Measurements from ENCODE around the gene VIM.

The VIM gene

GRCh38 chr10:17229016-17229716, 1.1 kb downstream of the VIM start:
- Histone ChIP-seq H3K4me1 (ENCODE audit: insufficient read depth, low read length, poor library complexity, severe bottlenecking) (peaks cover 51% of the 10 kb centered on the region), H2AFZ (ENCODE audit: low read length) (peak overlapping the region; percentile 76), H3K9me2 (replicated peaks; ENCODE audit: low read depth, low read length) (no peaks in the 10 kb centered on the region), H3K9ac (ENCODE audit: low read depth, low read length, poor library complexity, severe bottlenecking) (peak overlapping the region; percentile 99), H3F3A (ENCODE audit: low read depth) (peaks cover 17% of the 10 kb centered on the region), H3K4me2 (ENCODE audit: low read depth, low read length, poor library complexity, severe bottlenecking) (peak overlapping the region; percentile 98), H3K4me3 (ENCODE audit: low read length, poor library complexity, severe bottlenecking) (peak overlapping the region; percentile 91), H3K9me3 (ENCODE audit: insufficient read depth, low read depth, low read length) (no peaks in the 10 kb centered on the region), H3K79me2 (ENCODE audit: insufficient read depth, low read length) (peaks cover 62% of the 10 kb centered on the region), H3K27me3 (ENCODE audit: insufficient read depth, low read length, poor library complexity, severe bottlenecking) (no peaks in the 10 kb centered on the region), H3K36me3 (ENCODE audit: insufficient read depth, low read length) (peaks cover 30% of the 10 kb centered on the region), H4K20me1 (ENCODE audit: insufficient read depth, low read length, poor library complexity, severe bottlenecking) (peaks cover 44% of the 10 kb centered on the region)
- TF ChIP-seq CTCF (conservative IDR thresholded peaks at IDR 0.05; ENCODE audit: low read length) (no peak), EZH2phosphoT487 (IDR thresholded peaks at IDR 0.05; ENCODE audit: borderline replicate concordance) (no peak)

GRCh38 chr10:17229717-17229966, 1.6 kb downstream of the VIM start:
- H2AFZ ChIP-seq (ENCODE audit: low read length): no peak overlapping the region
- peaks cover 67% of the 10 kb centered on the region for H3K79me2 ChIP-seq (ENCODE audit: insufficient read depth, low read length)
- H3K9me3 ChIP-seq (ENCODE audit: insufficient read depth, low read depth, low read length): no peaks in the 10 kb centered on the region
- H3K9ac ChIP-seq (ENCODE audit: low read depth, low read length, poor library complexity, severe bottlenecking): peak overlapping the region; percentile 99
- peaks cover 49% of the 10 kb centered on the region for H4K20me1 ChIP-seq (ENCODE audit: insufficient read depth, low read length, poor library complexity, severe bottlenecking)
- H3K4me1 ChIP-seq (ENCODE audit: insufficient read depth, low read length, poor library complexity, severe bottlenecking): peaks cover 51% of the 10 kb centered on the region
- H3K4me2 ChIP-seq (ENCODE audit: low read depth, low read length, poor library complexity, severe bottlenecking): peak overlapping the region; percentile 98
- no peaks in the 10 kb centered on the region for H3K9me2 ChIP-seq (replicated peaks; ENCODE audit: low read depth, low read length)
- peak overlapping the region; percentile 91 for H3K4me3 ChIP-seq (ENCODE audit: low read length, poor library complexity, severe bottlenecking)
- no peak for TF ChIP-seq CTCF (conservative IDR thresholded peaks at IDR 0.05; ENCODE audit: low read length)
- peaks cover 17% of the 10 kb centered on the region for H3F3A ChIP-seq (ENCODE audit: low read depth)
- H3K36me3 ChIP-seq (ENCODE audit: insufficient read depth, low read length): peaks cover 35% of the 10 kb centered on the region
- H3K27me3 ChIP-seq (ENCODE audit: insufficient read depth, low read length, poor library complexity, severe bottlenecking): no peaks in the 10 kb centered on the region

GRCh38 chr10:17229967-17230682, 2.1 kb downstream of the VIM start:
- Histone ChIP-seq H2AFZ (ENCODE audit: low read length) (peak overlapping the region; percentile 29; the same call in 1 of the 2 replicates), H3K4me1 (ENCODE audit: insufficient read depth, low read length, poor library complexity, severe bottlenecking) (peaks cover 51% of the 10 kb centered on the region)

More at GRCh38 chr10:17229967-17230682, 2.1 kb downstream of the VIM start:
- H3K27me3 ChIP-seq (ENCODE audit: insufficient read depth, low read length, poor library complexity, severe bottlenecking): no peaks in the 10 kb centered on the region
- H3K9me3 ChIP-seq (ENCODE audit: insufficient read depth, low read depth, low read length): no peaks in the 10 kb centered on the region
- H3K36me3 ChIP-seq (ENCODE audit: insufficient read depth, low read length): peaks cover 40% of the 10 kb centered on the region
- peaks cover 53% of the 10 kb centered on the region for H4K20me1 ChIP-seq (ENCODE audit: insufficient read depth, low read length, poor library complexity, severe bottlenecking)
- H3K79me2 ChIP-seq (ENCODE audit: insufficient read depth, low read length): peaks cover 72% of the 10 kb centered on the region
- TF ChIP-seq CTCF (conservative IDR thresholded peaks at IDR 0.05; ENCODE audit: low read length) (no peak), EZH2phosphoT487 (IDR thresholded peaks at IDR 0.05; ENCODE audit: borderline replicate concordance) (no peak)
- peak overlapping the region; percentile 98 for H3K4me2 ChIP-seq (ENCODE audit: low read depth, low read length, poor library complexity, severe bottlenecking)
- peak overlapping the region; percentile 99 for H3K9ac ChIP-seq (ENCODE audit: low read depth, low read length, poor library complexity, severe bottlenecking)
- H3K4me3 ChIP-seq (ENCODE audit: low read length, poor library complexity, severe bottlenecking): peak overlapping the region; percentile 91
- H3K9me2 ChIP-seq (replicated peaks; ENCODE audit: low read depth, low read length): no peaks in the 10 kb centered on the region
- H3F3A ChIP-seq (ENCODE audit: low read depth): peaks cover 17% of the 10 kb centered on the region

Data from Loucy (cell line).